Measurements from ENCODE around the gene C1orf74. TPM values are rescaled to one million over a fixed set of nuclear protein-coding genes. Genes with fewer than 3 reads are reported as not detected.

Gene C1orf74
- total RNA-seq, 1 donor from 2014 or later, result 0.11 TPM

DNA sequence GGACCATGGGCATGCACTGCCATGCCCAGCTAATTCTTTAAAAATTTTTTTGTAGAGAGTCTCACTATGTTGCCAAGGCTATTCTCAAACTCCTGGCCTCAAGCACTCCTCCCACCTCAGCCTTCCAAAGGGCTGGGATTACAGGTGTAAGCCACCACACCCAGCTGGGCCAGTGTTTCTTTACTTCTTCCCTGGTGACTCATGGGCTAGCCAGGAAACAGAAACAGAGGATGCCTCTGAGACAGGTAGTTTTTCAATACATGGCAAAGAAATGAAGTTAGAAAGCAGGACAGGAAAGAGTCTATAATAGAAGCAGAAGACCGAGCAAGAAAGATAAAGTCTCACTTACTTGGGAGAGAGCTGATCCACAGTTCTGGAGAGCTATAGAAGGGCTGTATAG lies 7.6 kb upstream of the C1orf74 start:
- intact Hi-C loops (cut with DNase I), result no loop called here
- Histone ChIP-seq H3K36me3 (no peaks in the 10 kb centered on the region), H3K4me3 (no peak overlapping the region), H3K27me3 (no peaks in the 10 kb centered on the region), H3K4me1 (peaks cover 0 to 4% of the 10 kb centered on the region in 2 donors), H3K9me3 (no peaks in the 10 kb centered on the region), H3K27ac (no peak overlapping the region)
- no peak for DNase-seq (ENCODE audit: low spot score in 2 of 2)
- TF ChIP-seq CTCF (IDR thresholded peaks at IDR 0.05), result no peak

DNA sequence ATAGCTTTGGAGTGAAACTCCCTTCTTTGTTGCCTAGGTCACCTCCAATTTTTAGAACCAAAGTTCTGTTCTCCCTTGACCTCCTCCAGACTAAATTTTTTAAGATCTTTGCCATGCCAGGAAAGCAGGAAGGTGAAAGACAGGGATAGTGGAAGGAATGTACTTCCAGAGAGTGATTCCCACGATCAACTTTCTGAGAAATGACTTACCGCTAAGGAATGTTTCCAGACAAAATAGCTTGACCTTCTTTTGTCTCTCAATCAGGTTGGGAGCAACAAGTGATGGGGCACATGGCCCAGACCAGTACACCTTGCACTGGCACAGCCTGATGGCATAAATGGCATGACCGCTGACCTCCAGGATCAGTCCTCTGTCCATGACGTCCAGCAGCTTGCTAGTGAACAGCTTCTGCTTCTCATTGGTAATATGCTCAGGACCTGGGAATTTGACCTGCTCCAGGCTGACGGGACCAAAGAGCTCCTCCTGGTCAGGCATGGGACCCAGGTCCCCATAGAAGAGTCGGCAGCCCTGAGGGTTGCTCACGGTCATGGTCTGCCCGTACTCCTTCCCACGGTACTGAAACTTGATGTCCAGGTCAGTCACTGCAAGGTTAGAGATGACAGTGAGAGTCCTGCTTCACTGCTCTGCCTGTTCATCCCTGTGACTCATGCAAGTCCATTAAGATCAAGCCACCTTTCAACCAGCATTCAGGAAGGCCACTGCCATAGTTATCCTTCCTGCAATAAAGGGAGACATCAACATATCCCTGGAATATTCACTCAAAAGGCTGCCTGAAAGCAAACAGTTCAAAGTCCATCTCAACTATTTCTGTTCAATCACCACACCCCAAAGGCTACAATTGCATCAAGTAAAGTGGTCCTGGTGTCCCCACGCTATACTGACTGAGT lies 6.2 kb upstream of the C1orf74 start:
- DNase-seq (ENCODE audit: low spot score in 2 of 2), result peak in 1 of 2 donors; percentile 44
- Histone ChIP-seq H3K27ac (no peak overlapping the region), H3K4me3 (no peak overlapping the region), H3K27me3 (no peaks in the 10 kb centered on the region), H3K36me3 (no peaks in the 10 kb centered on the region), H3K4me1 (peaks cover 0 to 4% of the 10 kb centered on the region in 2 donors), H3K9me3 (no peaks in the 10 kb centered on the region)
- intact Hi-C loops (cut with DNase I), result no loop called here
- TF ChIP-seq CTCF (IDR thresholded peaks at IDR 0.05), result no peak

GRCh38 chr1:209789245-209789644 lies 4.9 kb upstream of the C1orf74 start:
- no peaks in the 10 kb centered on the region for H3K36me3 ChIP-seq
- intact Hi-C loops (cut with DNase I), result no loop called here
- H3K9me3 ChIP-seq, result no peaks in the 10 kb centered on the region

DNA sequence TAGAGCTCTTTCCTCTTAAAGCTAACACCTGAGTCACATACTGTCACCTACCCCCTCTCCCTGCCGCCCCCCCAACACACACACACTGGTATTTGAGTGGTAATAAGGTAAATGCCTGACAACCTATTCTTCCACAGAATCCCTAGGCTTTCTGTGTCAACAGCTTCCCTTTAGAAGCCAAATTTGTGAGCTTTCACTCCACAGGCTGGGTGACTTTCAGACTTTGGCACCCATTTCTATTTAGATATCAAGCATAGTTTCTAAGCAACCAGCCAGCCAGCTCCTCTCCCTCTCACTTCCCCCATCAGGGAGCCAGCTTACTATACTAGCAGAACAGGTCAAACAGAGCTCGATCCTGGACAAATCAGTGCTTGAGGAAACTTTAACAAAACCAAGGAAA lies 3.2 kb upstream of the C1orf74 start:
- H3K27ac ChIP-seq, result peak overlapping the region; percentile 45 to 75
- no peak for TF ChIP-seq CTCF (IDR thresholded peaks at IDR 0.05)
- H3K36me3 ChIP-seq, result no peaks in the 10 kb centered on the region
- H3K9me3 ChIP-seq, result no peaks in the 10 kb centered on the region
- peak in 1 of 2 donors; percentile 73 for DNase-seq (ENCODE audit: low spot score in 2 of 2)
- intact Hi-C loops (cut with DNase I), result no loop called here
- H3K4me1 ChIP-seq, result peaks cover 0 to 12% of the 10 kb centered on the region in 2 donors
- no peak overlapping the region for H3K4me3 ChIP-seq
- H3K27me3 ChIP-seq, result no peaks in the 10 kb centered on the region

More at GRCh38 chr1:209789245-209789644, 4.9 kb upstream of the C1orf74 start:
- DNase-seq (ENCODE audit: low spot score in 2 of 2), result no peak
- H3K4me1 ChIP-seq, result peaks cover 0 to 4% of the 10 kb centered on the region in 2 donors
- H3K4me3 ChIP-seq, result no peak overlapping the region
- no peak for TF ChIP-seq CTCF (IDR thresholded peaks at IDR 0.05)
- H3K27me3 ChIP-seq, result no peaks in the 10 kb centered on the region
- no peak overlapping the region for H3K27ac ChIP-seq

DNA sequence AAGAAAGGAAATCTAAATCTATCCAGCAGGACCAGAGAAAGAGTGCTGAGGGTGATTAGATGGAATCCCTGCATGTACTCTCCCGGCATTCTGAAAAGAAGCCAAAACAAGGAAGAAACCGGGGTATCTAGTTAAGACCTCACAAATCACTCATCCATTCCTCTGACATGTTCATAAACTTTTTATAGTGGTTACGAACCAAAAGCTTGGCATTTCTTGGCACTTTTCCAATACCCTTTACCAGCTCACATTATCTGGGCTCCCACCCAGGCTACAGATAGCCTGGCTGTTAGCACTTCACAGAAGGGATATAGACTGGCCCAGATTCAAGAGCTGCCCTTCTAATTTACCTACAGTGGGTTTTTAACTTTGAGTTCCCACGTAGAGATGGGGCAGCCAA lies 1.8 kb upstream of the C1orf74 start:
- Histone ChIP-seq H3K4me3 (no peak overlapping the region), H3K36me3 (no peaks in the 10 kb centered on the region), H3K9me3 (no peaks in the 10 kb centered on the region), H3K4me1 (peaks cover 0 to 12% of the 10 kb centered on the region in 2 donors), H3K27ac (peak overlapping the region; percentile 45 to 75), H3K27me3 (no peaks in the 10 kb centered on the region)
- TF ChIP-seq CTCF (IDR thresholded peaks at IDR 0.05), result no peak
- intact Hi-C loops (cut with DNase I), result no loop called here
- no peak for DNase-seq (ENCODE audit: low spot score in 2 of 2)
